ENCODE data around the gene CCDC3.
A peak's percentile ranks its signal among the peaks of the same experiment; 100 is the strongest.
"Not testable (repeated sequence)": the region's sequence is repeated elsewhere in the genome, so short reads cannot be mapped to it uniquely, and the experiment has no call there.

Gene CCDC3

DNA sequence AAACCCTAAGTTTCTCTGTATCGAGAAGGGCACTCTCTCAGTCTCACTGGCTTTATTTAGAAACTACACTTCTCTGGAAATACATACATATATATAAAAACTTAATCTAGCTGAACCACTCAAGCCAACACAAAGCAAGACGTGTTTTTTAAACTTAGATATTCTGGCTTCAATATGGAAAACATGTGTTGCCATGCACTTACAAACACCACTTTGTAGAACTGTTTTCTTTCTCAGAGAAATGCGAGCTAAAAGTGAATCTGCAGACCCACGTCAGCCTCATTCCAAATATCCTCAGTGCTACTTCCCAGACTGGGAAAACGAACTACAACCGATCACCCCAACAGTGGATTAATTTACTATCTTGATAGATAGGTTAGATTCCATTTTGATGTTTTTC is 1.7 kb downstream of the CCDC3 start:
- DNase-seq = no peak

DNA sequence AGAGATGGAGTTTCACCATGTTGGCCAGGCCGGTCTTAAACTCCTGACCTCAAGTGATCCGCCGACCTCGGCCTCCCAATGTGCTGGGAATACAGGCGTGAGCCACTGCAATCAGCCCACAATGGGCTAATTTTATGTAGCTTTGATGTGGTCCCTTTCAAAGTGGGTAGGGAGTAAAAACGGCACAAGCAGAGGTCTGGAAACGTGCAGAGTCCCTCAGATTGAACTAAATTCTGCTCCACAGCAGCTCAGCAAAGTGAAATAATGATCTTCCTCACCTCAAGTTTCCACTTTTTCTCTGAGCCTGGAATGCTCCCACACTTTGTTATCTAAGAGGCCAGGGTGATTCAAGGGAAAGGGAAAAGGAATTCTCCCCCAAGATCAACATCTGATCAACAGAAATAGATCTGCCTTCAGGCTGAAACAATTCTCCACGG is 6.1 kb downstream of the CCDC3 start:
- no peak for DNase-seq

DNA sequence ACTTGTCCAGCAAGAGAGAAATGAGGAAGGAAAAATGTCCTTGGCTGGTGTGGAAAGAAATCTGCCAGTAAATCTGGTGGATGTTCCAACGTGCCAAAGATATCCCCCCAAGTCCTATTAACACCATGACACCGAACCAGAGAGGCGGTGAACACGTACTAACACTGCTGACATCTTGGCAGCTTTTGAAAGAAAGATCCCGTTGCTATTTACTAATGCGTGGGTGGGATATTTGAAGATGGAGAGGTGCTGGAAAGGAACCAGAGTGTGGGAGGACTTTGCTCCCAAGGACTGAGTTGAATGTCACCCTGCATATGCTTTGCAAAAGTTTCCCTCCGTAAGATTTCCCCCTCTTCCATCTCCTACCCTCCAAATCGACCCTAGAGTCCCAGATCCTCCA is 7.9 kb downstream of the CCDC3 start:
- DNase-seq = no peak

DNA sequence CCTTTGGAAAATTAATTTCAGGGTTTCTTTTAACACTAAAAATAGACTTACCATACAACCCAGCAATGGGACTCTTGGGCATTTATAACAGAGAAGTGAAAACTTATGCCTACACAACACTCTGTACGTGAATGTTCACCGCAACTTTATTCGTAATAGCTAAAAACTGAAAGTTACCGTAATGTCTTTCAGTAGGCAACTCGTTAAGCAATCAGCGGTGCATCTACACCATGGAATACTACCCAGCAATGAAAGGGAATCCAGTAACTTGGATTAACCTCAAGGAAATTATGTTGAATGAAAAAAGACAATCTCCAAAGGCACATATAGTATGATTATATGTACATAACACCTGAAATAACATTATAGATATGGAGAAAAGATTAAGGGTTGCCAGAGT is 16.2 kb downstream of the CCDC3 start:
- no peak for DNase-seq

DNA sequence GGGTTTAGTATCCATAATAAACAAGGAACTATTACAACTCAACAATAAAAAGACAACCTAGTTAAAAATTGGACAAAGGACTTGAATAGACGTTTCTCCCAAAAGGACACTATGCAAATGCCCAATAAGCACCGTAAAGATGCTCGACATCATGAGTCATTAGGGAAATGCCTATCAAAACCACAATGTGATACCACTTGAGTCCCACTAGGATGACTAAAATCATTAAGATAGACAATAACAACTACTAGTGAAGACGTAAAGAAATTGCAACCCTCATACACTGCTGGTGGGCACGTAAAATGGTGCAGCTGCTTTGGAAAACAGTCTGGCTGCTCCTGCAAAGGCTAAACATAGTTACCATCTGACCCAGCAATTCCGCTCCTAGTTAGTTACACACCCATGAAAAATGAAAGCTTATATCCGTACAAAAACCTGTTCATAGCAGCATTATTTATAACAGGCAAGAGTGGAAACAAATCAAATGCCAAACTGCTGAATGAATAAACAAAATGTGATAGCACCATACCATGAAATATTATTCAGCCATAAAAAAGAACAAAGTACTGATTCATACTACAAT is 17.3 kb downstream of the CCDC3 start:
- DNase-seq = no peak

DNA sequence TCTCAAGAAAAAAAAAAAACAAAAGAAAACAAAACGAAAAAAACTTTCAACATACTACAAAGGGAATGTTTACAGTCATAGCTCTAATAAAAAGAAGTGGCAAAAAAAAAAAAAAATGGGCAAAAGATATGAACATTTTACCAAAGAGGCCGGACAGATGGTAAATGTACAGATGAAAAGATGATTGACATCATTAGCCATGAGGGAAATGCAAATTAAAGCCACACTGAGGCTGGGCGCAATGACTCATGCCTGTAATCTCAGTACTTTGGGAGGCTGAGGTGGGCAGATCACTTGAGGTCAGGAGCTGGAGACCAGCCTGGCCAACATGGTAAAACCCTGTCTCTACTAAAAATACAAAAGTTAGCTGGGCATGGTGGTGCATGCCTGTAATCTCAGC is 17.9 kb downstream of the CCDC3 start:
- not testable (repeated sequence) for DNase-seq

DNA sequence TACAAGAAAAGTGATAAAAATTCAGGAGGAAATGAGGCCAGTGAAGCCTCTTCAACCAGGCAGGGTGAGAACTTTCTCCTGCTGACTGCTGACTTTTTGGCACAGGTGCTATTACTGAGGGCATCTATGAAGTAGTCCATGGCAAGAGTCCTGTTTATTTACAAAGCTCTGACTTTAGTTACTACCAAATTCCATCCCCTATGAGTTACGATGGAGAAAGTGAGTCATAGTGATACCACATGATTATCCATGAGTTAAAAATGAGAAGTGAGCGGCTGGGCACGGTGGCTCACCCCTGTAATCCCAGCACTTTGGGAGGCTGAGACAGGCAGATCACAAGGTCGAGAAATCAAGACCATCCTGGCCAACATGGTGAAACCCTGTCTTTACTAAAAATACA is 19.9 kb downstream of the CCDC3 start:
- DNase-seq = no peak

DNA sequence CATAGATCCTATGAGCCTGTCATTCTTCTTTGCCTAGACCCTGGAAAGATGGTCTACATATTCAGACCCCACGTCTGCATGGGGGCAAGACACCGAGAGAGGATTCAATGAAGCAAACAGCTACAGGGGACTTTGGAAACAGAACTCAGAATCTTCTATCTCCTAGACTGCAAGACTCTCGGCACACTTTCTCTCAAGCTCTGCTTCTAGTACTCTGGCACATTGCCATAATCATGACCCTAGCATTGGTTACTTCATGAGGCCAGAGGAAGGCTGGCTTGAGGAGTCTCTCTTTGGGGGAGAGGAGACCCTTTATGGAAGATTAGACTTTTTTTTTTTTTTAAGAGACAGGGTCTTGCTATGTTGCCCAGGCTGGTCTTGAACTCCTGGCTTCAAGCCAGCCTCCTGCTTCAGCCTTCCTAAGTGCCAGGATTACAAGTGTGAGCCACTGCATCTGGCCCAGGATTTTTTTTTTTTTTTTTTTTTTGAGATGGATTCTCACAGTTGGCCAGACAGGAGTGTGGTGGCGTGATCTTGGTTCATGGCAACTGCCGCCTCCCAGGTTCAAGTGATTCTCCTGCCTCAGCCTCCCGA is 20.7 kb downstream of the CCDC3 start:
- DNase-seq = no peak

DNA sequence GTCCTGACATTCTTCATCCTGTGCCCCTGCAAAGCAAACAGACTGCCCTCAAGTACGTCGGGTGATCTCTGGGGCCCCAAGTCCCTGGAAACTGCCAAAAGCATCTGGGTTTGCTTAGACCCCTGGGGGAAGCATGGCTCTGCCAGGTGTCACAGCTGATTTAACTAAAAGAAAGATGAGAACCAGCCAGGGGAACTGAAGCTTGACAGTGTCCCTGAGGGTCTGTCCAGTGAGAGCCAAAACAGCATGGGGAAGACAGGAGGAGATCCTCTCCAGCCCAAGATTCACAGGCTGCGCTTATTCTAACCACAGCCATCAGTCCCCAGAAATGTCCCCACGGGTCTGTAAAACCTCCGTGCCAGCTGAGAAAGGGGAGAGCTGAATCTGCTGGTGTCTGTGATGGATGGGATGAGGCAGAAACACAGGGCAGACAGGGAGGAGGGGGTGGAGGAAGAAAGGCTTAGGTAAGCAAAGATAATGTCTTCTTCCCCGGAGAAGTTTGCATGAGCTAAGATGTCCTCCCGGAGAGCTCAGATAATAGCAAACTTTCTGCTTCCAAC is 21.3 kb downstream of the CCDC3 start:
- no peak for DNase-seq

DNA sequence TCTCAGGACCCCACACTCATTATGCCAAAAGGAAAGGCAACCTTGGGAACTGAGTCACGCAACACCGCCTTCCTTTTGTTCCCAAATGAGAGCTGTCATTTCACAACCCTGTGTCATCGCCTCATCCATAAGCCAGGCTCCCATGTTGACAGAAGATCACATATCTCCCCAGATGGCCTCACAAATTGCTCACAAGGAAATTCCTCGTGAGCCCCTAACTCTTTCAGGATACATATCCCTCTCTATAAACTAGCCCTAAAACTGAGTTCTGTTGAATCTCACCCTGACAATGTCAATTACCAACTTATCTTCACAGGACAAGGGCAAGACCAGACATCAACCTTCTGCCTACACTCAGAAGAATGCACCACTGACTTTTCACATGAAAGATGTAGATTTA is 22.6 kb downstream of the CCDC3 start:
- peak; percentile 37 for DNase-seq

DNA sequence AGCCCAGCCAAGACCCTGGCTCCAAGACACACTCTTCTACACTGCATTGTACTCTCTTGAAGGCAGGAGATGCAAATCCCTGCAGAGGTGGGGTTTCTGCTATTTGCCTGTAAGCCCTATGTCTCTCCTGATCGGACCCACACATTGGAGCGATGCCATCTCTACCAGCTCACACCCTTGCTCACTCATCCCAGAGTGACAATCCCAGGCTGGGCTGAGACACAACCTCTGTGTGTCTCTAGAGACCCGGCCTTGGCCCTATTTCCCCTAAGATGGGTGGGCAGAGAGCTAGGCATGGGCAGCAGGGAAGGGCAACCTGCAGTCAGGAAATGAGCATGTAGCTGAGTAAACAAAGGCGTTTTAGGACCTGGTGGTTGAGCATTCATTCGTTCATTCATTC is 25.6 kb downstream of the CCDC3 start:
- DNase-seq = no peak

DNA sequence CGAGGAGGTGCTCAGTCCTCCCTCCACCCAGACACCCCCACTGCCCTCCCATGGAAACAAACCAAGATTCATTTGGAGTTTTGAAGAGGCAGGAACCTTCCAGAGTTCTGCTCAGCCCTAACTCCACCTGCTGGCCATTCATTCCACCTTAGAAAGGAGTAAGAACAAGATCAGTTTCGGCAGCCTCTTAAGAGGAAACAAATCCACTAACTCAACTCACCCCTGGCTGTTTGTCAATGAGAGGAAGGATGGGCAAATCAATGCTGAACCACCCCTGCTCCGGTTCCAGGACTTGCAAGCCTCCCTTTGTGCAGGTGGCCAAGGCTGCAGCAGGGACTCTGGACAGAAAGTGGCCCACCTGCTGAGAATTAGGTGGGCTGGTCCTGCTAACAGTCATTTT is 26.2 kb downstream of the CCDC3 start:
- DNase-seq = peak; percentile 22

DNA sequence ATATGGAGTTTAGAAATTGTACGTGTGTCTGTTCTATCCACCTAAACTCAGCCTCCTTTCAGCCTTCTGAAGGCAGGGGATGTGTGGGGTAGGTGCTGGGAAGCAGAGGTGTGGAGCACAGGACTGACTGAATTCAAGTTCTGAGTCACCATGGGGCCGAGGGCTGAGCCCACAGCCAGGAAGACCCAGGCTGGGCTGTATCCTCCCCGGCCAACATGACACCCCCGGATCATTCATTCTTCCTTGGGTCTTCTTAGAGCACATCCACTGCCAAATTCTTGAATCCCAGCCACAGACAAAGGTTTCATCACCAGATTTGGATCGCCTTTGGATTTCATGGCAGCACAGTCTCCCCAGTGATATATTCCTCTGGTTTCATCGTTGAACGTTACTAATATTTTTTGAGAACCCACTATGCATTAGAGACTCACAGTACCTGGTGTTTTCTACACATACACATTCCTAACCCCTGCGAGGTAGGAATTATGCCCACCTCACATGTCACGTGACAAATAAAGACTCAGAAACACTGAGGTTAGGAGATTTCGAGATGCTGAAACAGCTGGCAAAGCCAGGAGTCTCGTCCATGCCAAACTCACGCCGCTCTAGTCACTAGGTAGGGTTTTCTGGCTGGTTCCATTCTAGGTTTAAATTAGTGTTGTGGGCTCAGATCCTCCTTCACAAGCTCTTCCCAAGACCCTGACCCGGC is 26.9 kb downstream of the CCDC3 start:
- no peak for DNase-seq

DNA sequence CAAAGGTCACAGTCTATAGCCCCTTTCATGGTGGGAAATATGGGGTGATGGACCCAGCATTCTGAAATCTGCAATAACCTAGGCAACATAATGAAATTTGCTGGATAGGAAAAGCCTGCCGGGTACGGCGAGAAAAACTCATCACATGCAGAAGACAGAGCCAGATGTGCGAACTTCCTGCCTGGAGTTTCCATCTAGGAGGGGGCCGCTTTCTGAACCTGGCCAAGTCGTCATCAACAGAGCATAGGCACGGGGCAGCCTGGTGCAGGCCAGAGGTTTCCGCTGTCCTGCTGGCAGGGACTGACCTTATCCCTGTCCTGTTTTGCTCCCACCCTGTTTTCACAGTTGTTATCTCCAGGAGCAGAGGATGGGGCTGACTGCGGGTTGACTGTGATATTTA is 27.4 kb downstream of the CCDC3 start:
- no peak for DNase-seq

DNA sequence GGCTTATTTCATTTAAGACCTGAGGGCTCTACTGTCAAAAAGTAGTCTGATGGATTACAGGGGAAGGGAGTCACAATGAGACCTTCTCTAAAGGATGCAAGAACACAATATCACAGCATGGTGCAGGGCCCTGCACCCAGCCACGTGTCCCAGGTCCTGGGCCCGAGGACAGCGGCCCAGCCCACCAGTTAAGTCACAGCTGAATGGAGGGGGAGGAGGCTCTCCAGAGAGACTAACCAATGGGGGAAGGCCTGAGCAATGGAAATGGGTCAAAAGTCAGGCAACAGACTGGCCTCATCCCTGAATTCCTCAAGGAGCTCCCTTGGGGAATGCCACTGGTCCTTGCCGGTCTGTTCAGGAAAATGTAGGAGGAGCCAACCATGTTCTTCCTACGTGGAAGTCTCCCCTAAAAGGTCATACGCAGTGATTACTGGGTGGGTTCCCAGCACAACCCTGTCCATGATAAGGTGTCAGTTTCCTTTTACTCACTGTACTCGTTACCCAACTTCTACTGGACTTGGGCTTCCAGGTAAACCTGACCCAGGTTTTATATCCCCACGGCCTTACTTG is 28.3 kb downstream of the CCDC3 start:
- no peak for DNase-seq

DNA sequence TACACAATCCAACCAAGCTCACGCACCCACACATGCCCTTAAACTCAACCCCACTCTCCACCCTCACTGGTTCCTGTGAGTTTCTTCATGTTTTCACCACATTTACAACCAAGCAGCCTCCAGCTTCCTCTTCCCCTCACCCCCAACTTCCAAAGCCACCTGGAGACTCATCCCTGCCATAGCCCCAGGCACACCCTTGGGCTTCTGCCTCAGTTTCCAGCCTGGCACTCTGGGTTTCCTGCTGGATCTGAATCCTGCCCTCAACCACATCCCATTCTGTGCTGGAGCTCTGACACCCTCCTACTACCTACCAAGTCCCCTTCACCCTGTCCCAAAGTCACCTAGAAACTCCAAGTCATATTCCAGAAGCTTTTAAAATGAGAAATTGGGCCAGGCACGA is 29.4 kb downstream of the CCDC3 start:
- DNase-seq = no peak

DNA sequence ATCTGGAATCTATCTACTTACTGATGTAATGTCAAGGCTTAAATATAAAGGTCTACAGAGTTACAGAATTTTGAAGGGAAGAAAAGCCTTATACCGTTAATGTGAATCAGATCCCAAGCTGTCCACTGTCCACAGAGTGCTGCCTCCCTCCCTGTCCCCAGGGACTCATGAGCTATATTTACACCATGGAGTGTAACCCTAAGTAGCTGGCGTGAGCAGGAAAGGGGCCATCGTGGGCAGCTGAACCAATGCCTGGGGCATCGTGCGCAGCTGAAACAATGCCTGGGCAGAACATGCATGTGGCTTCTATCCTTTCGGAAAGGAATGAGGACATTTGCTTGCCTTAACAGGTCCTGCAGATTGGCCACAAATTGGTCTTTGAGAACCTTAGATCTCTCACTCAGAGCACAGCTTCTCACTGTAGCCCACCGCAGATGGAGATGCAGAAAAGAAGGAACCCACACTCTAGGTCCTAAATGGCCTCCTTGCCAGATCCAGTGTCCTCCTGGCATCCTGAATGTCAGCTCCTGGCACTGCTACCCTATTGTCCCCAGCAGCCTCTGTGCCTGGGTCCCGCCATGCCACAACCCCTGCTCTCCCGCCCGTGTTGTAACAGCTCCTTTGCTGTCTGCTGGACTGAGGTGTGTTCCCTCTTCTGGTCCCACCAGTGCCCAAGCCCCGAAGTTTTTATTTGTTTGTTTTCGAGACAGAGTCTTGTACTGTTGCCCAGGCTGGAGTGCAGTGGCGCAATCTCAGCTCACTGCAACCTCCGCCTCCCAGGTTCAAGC is 30.3 kb downstream of the CCDC3 start:
- no peak for DNase-seq

DNA sequence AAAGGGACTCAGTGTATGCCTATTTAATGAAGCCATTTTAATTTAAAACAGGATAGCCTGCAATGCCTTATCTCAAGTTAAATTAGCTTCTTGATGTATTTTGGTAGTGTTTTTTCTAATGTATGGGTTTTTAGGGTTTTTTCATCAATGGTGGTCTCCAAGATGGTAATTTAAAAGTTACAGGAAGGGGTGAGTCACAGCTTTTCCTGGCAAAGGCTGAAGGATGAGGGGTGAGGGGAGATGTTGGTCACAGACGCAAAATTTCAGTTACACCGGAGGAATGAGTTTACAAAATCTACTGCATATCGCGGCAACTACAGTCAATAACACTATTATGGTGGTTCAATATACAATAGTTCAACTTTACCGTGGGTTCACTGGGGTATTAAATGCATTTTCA is 31.6 kb downstream of the CCDC3 start:
- no peak for DNase-seq

DNA sequence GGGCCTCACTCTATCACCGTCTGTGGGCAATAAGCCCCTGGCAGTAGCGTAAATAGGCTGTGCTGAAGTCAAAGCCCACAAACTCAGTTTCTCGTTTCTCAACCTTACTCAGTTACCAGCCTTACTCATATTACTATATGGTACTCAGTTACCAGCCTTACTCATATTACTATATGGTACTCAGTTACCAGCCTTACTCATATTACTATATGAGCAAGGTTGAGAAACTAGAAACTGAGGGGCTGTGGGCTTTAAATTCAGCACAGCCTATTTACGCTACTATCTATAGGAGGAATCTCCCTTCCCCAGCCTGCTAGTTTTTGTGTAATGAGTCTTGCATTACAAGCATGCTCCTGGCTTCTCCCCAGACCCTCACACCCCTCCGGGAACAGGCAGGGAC is 35.4 kb downstream of the CCDC3 start:
- no peak for DNase-seq

DNA sequence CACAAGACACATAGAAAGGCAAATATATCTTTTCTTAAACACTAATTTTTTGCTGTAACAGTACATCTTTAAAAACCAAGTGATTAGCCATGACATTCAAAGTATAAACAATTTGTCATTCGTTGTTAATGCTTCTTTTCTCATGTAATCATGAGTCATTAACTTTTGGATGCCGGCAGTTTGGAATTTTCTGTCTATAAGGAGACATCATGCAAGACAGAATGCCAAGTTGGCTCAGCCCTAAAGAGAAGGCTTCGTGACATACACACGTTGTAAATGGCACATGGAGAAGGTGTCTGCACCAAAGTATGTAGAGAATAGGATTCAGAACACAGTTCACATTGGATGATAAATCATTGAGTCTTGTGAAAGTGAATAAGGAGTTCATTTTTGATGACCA is 35.9 kb downstream of the CCDC3 start:
- no peak for DNase-seq

DNA sequence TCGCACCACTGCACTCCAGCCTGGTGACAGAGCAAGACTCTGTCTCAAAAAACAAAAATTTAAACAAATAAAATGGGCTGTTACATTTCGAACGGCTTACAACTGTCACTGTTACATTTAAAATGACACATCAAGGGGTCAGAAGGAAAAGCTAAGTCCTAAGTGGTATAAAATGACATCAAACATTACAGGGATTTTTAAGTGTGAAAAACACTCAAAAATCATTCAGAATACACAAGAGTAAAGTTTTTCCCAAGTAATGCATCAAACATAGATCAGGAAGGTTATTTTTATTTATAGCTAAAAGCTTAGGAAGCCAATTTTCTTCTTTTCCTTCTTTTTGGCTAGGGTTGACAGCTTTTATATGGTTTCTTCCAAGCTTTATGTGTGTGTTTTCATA is 39.0 kb downstream of the CCDC3 start:
- DNase-seq = no peak

DNA sequence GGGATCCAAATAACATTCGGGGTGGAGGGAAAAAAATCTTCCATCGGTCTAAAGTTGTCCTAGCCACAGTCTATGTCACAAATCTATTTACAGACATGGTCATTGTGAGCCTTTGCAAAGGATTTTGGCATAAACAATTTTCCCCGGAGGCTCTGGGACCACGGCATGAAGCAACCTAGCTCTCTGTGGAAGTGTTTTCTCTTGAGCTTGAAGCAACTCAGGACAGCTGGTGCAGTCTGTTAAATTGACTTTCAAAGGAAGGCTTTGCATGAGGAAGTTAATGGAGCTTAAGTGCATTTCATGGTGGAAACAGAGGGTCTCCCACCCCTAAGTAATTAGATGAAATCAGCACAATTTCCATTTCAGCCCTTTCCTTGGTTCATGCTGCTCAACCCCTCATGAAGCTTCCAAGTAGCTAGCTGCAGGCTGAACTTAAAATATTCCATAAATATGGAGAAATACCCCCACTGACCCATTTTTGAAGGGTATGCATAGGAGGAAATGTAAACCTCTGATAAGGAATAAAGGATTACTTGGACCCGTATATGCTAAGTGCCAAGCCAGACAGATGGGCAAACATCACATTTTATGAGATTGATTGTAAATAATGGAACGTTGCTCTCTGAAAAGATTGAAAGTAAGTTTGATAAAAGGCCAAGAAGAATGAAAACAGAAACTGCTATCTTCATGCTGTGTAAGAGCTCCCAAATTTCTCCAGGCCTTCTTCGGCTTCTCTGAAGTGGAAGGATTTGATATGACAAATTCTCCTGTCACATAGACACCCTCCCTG is 39.9 kb downstream of the CCDC3 start:
- DNase-seq = no peak
